HepG2 (cell line): ENCODE results near the gene ERBB4. TPM values are rescaled to one million over a fixed set of nuclear protein-coding genes. Genes with fewer than 3 reads are reported as not detected.

Source experiments
- ATAC-seq: fragments of 200-7000 bp; cut with Tn5 transposase; 3 replicates; pipeline ENCODE4 v1.9.1; 2020; ENCODE audit warnings: mild to moderate bottlenecking, moderate library complexity
- BruUV-seq: library from RNA; stranded (reverse); fragments of 400-500 nt; replicated peaks from 2 replicates; lab custom pipeline; 2021; lab: Mats Ljungman, UMichigan
- CTCF ChIA-PET: fragments of 300-600 bp; formaldehyde crosslinking; extraction: SDS; loops from one replicate; lab custom pipeline; 2021; ENCODE audit warnings: low total read pairs, inconsistent platforms, low intra/inter-chr PET ratio; lab: Yijun Ruan, JAX
- POLR2A ChIA-PET: fragments of 350-600 bp; sonication (Branson Sonifier 250); formaldehyde crosslinking; loops from one replicate; lab custom pipeline; 2020; ENCODE audit warnings: antibody characterized with exemption, inconsistent platforms; lab: Yijun Ruan, JAX
- DNase-seq: peaks from one replicate; pipeline ENCODE4 v3.0.0-alpha.2; 2015; ENCODE audit warnings: low spot score
- FAIRE-seq: peaks from 3 replicates; lab custom pipeline; 2011; peaks lifted over from hg19 to GRCh38; lab: Jason Lieb, UNC
- H2AFZ ChIP-seq: one replicate; pipeline ENCODE4 v1.6.1; 2011; ENCODE audit warnings: low read length, inconsistent platforms
- H3K27ac ChIP-seq: fragments of 300-600 bp; 3 replicates; pipeline ENCODE4 v1.8.0; 2011; ENCODE audit warnings: mixed run types, mild to moderate bottlenecking, mixed read lengths, low read length, inconsistent platforms; ENCODE audit not compliant: insufficient read depth; ENCODE audit errors: extremely low read length
- H3K27me3 ChIP-seq, 2 experiments: fragments of 200-600 bp in 1 of 2; 2 replicates in 1 of 2; 3 replicates in 1 of 2; pipeline versions ENCODE4 v1.6.0 to v1.8.0; 2011; ENCODE audit warnings: low read length in 2 of 2, mild to moderate bottlenecking in 2 of 2, moderate library complexity in 2 of 2, inconsistent platforms in 1 of 2; ENCODE audit not compliant: insufficient read depth in 2 of 2, control insufficient read depth in 1 of 2
- H3K36me3 ChIP-seq, 2 experiments: fragments of 200-600 bp in 1 of 2; replicated peaks in 1 of 2; 2 replicates in 1 of 2; 3 replicates in 1 of 2; pipeline versions ENCODE4 v1.5.1 to v1.8.0; 2011; ENCODE audit warnings: low read length in 2 of 2, inconsistent platforms in 1 of 2; ENCODE audit not compliant: insufficient read depth in 2 of 2, control insufficient read depth in 1 of 2
- H3K4me1 ChIP-seq: 2 replicates; pipeline ENCODE4 v1.5.1; 2012; ENCODE audit warnings: low read length, inconsistent platforms; ENCODE audit not compliant: insufficient read depth
- H3K4me2 ChIP-seq: 2 replicates; pipeline ENCODE4 v1.6.0; 2011; ENCODE audit warnings: low read depth, low read length, inconsistent platforms
- H3K4me3 ChIP-seq, 3 experiments: fragments of 200-600 bp in 1 of 3; sonication (generic), shearing (Covaris generic) in 1 of 3; replicated peaks in 1 of 3; 2 replicates each; pipeline ENCODE4 v1.5.1; 2011 to 2016; ENCODE audit warnings: low read length in 3 of 3, inconsistent platforms in 2 of 3, low read depth in 2 of 3, mild to moderate bottlenecking in 2 of 3, control low read depth in 1 of 3, mixed read lengths in 1 of 3; ENCODE audit not compliant: insufficient read depth in 1 of 3
- H3K79me2 ChIP-seq: one replicate; pipeline ENCODE4 v1.6.1; 2011; ENCODE audit warnings: low read length, inconsistent platforms; ENCODE audit not compliant: insufficient read depth
- H3K9ac ChIP-seq: 2 replicates; pipeline ENCODE4 v1.6.0; 2011; ENCODE audit warnings: mild to moderate bottlenecking, low read depth, low read length, inconsistent platforms; ENCODE audit not compliant: insufficient read depth
- H3K9me3 ChIP-seq: 2 replicates; pipeline ENCODE4 v1.5.1; 2012; ENCODE audit warnings: mild to moderate bottlenecking, low read length
- H4K20me1 ChIP-seq: 2 replicates; pipeline ENCODE4 v1.6.0; 2011; ENCODE audit warnings: inconsistent platforms, mild to moderate bottlenecking, low read length, moderate library complexity; ENCODE audit not compliant: insufficient read depth
- ATAD3A ChIP-seq: sonication (generic); formaldehyde crosslinking; IDR thresholded peaks from 2 replicates; pipeline ENCODE4 v1.4.0; 2020; ENCODE audit warnings: missing genetic modification reagents
- CSRNP2 ChIP-seq: sonication (generic); formaldehyde crosslinking; conservative IDR thresholded peaks from 2 replicates; pipeline ENCODE4 v1.8.0; 2022; ENCODE audit warnings: low read depth, missing genetic modification reagents
- CTCF ChIP-seq: sonication (generic); formaldehyde crosslinking; IDR thresholded peaks from 2 replicates; pipeline ENCODE4 v1.5.0; 2020; ENCODE audit warnings: mild to moderate bottlenecking, missing genetic modification reagents, moderate library complexity
- EEA1 ChIP-seq: sonication (generic); formaldehyde crosslinking; IDR thresholded peaks from 2 replicates; pipeline ENCODE4 v1.5.1; 2020; ENCODE audit warnings: mild to moderate bottlenecking, missing genetic modification reagents, borderline replicate concordance
- FOSL1 ChIP-seq: sonication (generic); formaldehyde crosslinking; IDR thresholded peaks from 2 replicates; pipeline ENCODE4 v1.9.0; 2021; ENCODE audit warnings: missing genetic modification reagents, borderline replicate concordance
- JARID2 ChIP-seq: sonication (generic); formaldehyde crosslinking; IDR thresholded peaks from 2 replicates; pipeline ENCODE4 v1.8.1; 2023; ENCODE audit warnings: missing genetic modification reagents, inconsistent platforms; ENCODE audit not compliant: insufficient replicate concordance
- KLF15 ChIP-seq: sonication (generic); formaldehyde crosslinking; IDR thresholded peaks from 2 replicates; pipeline ENCODE4 v1.8.1; 2023; ENCODE audit warnings: borderline replicate concordance, mild to moderate bottlenecking, inconsistent platforms, missing genetic modification reagents, mixed read lengths
- MBNL3 ChIP-seq: fragments of 250-450 bp; sonication (Bioruptor Pico); conservative IDR thresholded peaks from 2 replicates; pipeline ENCODE4 v1.8.0; 2022; ENCODE audit warnings: mild to moderate bottlenecking, inconsistent platforms
- NFKBIZ ChIP-seq: IDR thresholded peaks from 2 replicates; pipeline ENCODE4 v1.6.1; 2018; ENCODE audit warnings: missing genetic modification reagents, missing compliant biosample characterization
- NFYC ChIP-seq: IDR thresholded peaks from 2 replicates; pipeline ENCODE4 v1.6.1; 2016; ENCODE audit warnings: missing genetic modification reagents, missing compliant biosample characterization
- RBM22 ChIP-seq: fragments of 200-400 bp; formaldehyde crosslinking; optimal IDR thresholded peaks from 2 replicates; pipeline ENCODE3; 2017; ENCODE audit warnings: mild to moderate bottlenecking, low read length, moderate library complexity
- SPEN ChIP-seq: sonication (generic); formaldehyde crosslinking; IDR thresholded peaks from 2 replicates; pipeline ENCODE4 v1.5.1; 2020; ENCODE audit warnings: low read depth, mild to moderate bottlenecking, missing genetic modification reagents
- TCF7 ChIP-seq: sonication (generic); IDR thresholded peaks from 2 replicates; pipeline ENCODE4 v1.6.1; 2016; ENCODE audit warnings: antibody characterized with exemption, low read depth
- TEF ChIP-seq: sonication (generic); formaldehyde crosslinking; IDR thresholded peaks from 2 replicates; pipeline ENCODE4 v1.5.0; 2020; ENCODE audit warnings: missing genetic modification reagents
- TGIF2 ChIP-seq: IDR thresholded peaks from 2 replicates; pipeline ENCODE4 v1.6.1; 2016; ENCODE audit warnings: control low read depth, missing compliant biosample characterization
- THAP11 ChIP-seq: IDR thresholded peaks from 2 replicates; pipeline ENCODE4 v1.6.1; 2016; ENCODE audit warnings: missing biosample characterization, missing genetic modification reagents
- YEATS2 ChIP-seq: sonication (generic); formaldehyde crosslinking; IDR thresholded peaks from 2 replicates; pipeline ENCODE4 v1.4.0; 2020; ENCODE audit warnings: missing genetic modification reagents, borderline replicate concordance
- ZFY ChIP-seq: sonication (generic); formaldehyde crosslinking; IDR thresholded peaks from 2 replicates; pipeline ENCODE4 v1.4.0; 2020; ENCODE audit warnings: missing genetic modification reagents
- ZNF333 ChIP-seq: sonication (generic); formaldehyde crosslinking; IDR thresholded peaks from 2 replicates; pipeline ENCODE4 v1.4.0; 2020; ENCODE audit warnings: mild to moderate bottlenecking, missing genetic modification reagents, borderline replicate concordance
- ZNF430 ChIP-seq: sonication (generic); formaldehyde crosslinking; IDR thresholded peaks from 2 replicates; pipeline ENCODE4 v1.9.0; 2021; ENCODE audit warnings: mild to moderate bottlenecking, missing genetic modification reagents
- ZNF546 ChIP-seq: sonication (generic); formaldehyde crosslinking; conservative IDR thresholded peaks from 2 replicates; pipeline ENCODE4 v1.8.1; 2023; ENCODE audit warnings: mild to moderate bottlenecking, missing genetic modification reagents
- ZNF549 ChIP-seq: sonication (generic); formaldehyde crosslinking; IDR thresholded peaks from 2 replicates; pipeline ENCODE4 v1.5.0; 2020; ENCODE audit warnings: missing genetic modification reagents
- WGBS: methylation state at CpG from one replicate; pipeline ENCODE4 v1.1.6; 2017; ENCODE audit warnings: low lambda C conversion rate; 5-methylcytosine and 5-hydroxymethylcytosine counted together
- in situ Hi-C: cut with HindIII; loops from 2 replicates; pipeline ENCODE4 v1.10.0; 2017; ENCODE audit warnings: low pct_unique_long_range_greater_than_20kb; ENCODE audit not compliant: extremely low pct_ligation_motif_present
- intact Hi-C: fragments of 100-400 bp; cut with micrococcal nuclease; formaldehyde crosslinking; loops from one replicate; pipeline ENCODE4 v1.10.0; 2022; ENCODE audit not compliant: unreplicated experiment
- polyA plus RNA-seq, 8 experiments: library from polyadenylated mRNA; depleted of rRNA in 3 of 8; stranded (reverse) in 7 of 8; unstranded in 1 of 8; fragments of >200 nt; fragmentation: Illumina TruSeq in 4 of 8; extraction: Trizol in 4 of 8; gene quantifications; 2 replicates each; pipeline versions ENCODE4 v1.2.1 to v1.2.3, GENCODE V29; 2011 to 2016; ENCODE audit warnings: low read depth in 4 of 8, missing spikeins in 1 of 8, mixed read lengths in 1 of 8; ENCODE audit not compliant: insufficient read depth in 1 of 8
- total RNA-seq, 5 experiments: library from RNA; depleted of rRNA; stranded (reverse); fragments of >200 nt; fragmentation: Illumina TruSeq; extraction: Trizol; gene quantifications; 2 replicates each; pipeline ENCODE4 v1.2.3, GENCODE V29; 2016; ENCODE audit warnings: low read depth in 1 of 5

ERBB4 gene
- total and polyA plus RNA-seq, 2 of the 13 experiments (the other 11 are each of a cell fraction or from before 2014, with no cell fraction given): not detected

GRCh38 chr2:212520340-212520739 lies 18.3 kb downstream of the ERBB4 start (continued):
- TF ChIP-seq THAP11 (CRISPR knock-in tag): no peak
- no peak for TF ChIP-seq NFKBIZ (CRISPR knock-in tag)
- no peak for TF ChIP-seq RBM22
- TF ChIP-seq YEATS2 (CRISPR knock-in tag): no peak
- TF ChIP-seq EEA1: no peak
- no peak for TF ChIP-seq ZNF549 (CRISPR knock-in tag)
- TF ChIP-seq ZNF430 (CRISPR knock-in tag): no peak
- no peak for TF ChIP-seq SPEN (CRISPR knock-in tag)
- TF ChIP-seq JARID2 (CRISPR knock-in tag): no peak
- peak; percentile 52 for TF ChIP-seq CTCF (CRISPR knock-in tag)
- no peak for TF ChIP-seq TGIF2 (CRISPR knock-in tag)

- intact Hi-C loops: no loop called here
- H3K9me3 ChIP-seq: no peaks in the 10 kb centered on the region
- no peaks in the 10 kb centered on the region for H3K79me2 ChIP-seq
- BruUV-seq: no TSS peak
- no peak overlapping the region for H2AFZ ChIP-seq
- ChIA-PET POLR2A (no interaction called here), CTCF (no interaction called here)
- H3K27me3 ChIP-seq: no peaks in the 10 kb centered on the region
- H3K36me3 ChIP-seq: no peaks in the 10 kb centered on the region
- ATAC-seq (no peak), DNase-seq (no peak), FAIRE-seq (no peak)
- H4K20me1 ChIP-seq: no peaks in the 10 kb centered on the region
- in situ Hi-C loops: no loop called here
- no peak overlapping the region for H3K27ac ChIP-seq
- TF ChIP-seq FOSL1 (no peak), MBNL3 (no peak), TEF (no peak), CSRNP2 (no peak), TCF7 (no peak), ATAD3A (CRISPR knock-in tag) (no peak), ZNF333 (CRISPR knock-in tag) (no peak), KLF15 (CRISPR knock-in tag) (no peak), ZNF546 (no peak), NFYC (CRISPR knock-in tag) (no peak), ZFY (no peak)
- H3K4me2 ChIP-seq: no peak overlapping the region
- 0% methylated on average over 1 of the region's 1 CpG for WGBS
- no peaks in the 10 kb centered on the region for H3K4me1 ChIP-seq
- no peak overlapping the region for H3K4me3 ChIP-seq
- no peak overlapping the region for H3K9ac ChIP-seq
Measured at GRCh38 chr2:212517693-212518092, 20.9 kb downstream of the ERBB4 start.
